Activated CD8-positive, alpha-beta memory T cell treated with anti-CD3 and anti-CD28 coated beads, Interleukin-2, amount 50 U/mL, for 4 hours (primary cell): Measurements from ENCODE around the gene PCDHB4.
A peak's percentile ranks its signal among the peaks of the same experiment; 100 is the strongest.
"Not testable (repeated sequence)": the region's sequence is repeated elsewhere in the genome, so short reads cannot be mapped to it uniquely, and the experiment has no call there.

Experiments used
- DNase-seq: peaks from one replicate; pipeline ENCODE4 v3.0.0-alpha.2; 2020

The PCDHB4 gene

DNA sequence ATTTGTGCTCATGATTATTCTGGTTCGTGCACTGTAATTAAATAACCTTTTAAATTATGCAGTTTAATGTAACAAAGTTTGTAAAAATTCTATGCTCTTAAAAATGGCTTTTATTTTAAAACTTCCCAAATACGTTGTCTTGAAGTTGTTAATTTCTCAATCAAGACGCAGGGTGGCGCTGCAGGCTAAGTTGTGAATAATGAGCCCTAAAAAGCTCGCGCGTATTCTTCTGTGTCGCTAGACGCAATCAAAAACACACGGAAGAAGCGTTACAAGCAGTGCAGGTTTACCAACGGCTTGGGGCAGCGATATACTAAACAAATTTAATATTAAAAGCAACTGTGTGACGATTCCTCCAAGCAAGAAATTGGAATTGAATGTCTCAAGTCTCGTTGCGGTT lies at the start of gene PCDHB4:
PCDHB4 (plus strand) TSS at position 256 of the 400 bp plus-strand sequence. CDS start 181 bp downstream, outside the sequence.
- DNase-seq, result no peak

DNA sequence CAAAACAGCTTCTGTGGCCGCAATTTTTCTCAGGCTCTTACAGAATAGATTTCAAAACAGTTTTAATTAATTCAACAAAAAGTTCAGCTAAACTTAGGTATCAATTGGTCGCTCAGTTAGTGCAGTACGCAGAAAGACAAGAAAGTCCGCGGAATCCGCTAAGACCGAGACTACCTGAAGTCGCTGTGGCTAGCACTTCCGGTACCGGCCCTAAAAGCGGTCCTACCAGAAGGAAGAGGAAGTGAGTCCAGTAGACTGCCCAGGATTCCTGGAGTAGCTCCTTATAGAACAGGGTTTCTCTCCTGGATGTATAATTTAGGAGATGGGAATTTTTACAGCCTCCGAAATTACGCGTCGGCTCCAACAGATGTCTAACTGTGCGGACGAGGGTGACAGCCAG lies 43.8 kb upstream of the PCDHB4 start:
- no peak for DNase-seq

DNA sequence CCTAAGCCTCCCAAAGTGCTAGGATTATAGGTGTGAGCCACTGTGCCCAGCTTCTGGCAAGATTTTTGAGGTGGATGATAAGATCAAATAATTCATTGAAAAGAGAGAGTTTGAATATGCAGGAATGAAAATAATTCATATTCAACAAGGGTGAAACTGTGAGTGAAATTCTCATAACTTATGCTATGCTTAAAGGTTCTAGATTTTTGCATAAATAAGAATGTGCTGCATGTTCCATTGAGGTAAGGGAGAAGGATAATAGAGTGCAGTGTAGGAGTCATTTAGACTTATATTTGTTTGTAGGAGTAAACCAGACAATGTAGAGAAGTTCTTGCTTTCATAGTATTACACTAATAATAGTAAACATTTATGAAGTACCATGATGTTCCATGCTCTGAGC lies 39.4 kb upstream of the PCDHB4 start:
- no peak for DNase-seq

DNA sequence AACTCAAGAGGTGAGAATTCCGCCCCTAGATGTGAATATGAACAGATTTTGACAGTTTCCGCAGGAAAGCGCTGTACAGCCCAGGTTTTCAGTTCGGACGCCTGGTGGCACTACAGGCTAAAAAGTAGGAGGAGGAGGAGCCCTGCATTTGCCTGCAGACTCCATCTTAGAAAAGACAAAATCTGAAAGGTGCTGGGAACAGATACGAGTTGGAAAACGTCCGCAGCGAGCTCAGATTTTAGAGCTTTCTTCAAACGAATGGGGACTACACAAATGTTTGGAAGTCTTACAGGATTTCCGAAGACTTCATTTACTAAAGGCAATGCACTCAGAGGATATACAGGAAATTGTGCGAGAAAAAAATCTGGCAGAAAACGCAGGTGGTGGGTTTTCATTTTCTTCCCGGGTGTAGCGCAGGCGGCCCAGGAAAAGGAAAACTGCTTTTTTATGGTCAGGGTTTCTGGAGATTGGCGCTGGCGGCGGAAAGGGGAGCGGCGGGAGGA lies 37.1 kb upstream of the PCDHB4 start:
- DNase-seq, result peak; percentile 23

- no peak for DNase-seq
These were observed 26.9 kb upstream of the PCDHB4 start, which contains the start of gene PCDHB2 for GRCh38 chr5:141094481-141095262. TSS of gene PCDHB2 (plus strand) at chr5:141094615. CDS start at chr5:141094791, 176 bp downstream.

GRCh38 chr5:141095263-141095641 lies 26.4 kb upstream of the PCDHB4 start:
- no peak for DNase-seq

- not testable (repeated sequence) for DNase-seq
These were observed 25.4 kb upstream of the PCDHB4 start for GRCh38 chr5:141096181-141096580.

DNA sequence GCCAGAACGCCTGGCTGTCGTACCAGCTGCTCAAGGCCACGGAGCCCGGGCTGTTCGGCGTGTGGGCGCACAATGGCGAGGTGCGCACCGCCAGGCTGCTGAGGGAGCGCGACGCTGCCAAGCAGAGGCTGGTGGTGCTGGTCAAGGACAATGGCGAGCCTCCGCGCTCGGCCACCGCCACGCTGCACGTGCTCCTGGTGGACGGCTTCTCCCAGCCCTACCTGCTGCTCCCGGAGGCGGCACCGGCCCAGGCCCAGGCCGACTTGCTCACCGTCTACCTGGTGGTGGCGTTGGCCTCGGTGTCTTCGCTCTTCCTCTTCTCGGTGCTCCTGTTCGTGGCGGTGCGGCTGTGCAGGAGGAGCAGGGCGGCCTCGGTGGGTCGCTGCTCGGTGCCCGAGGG lies 25.0 kb upstream of the PCDHB4 start:
- DNase-seq, result not testable (repeated sequence)

DNA sequence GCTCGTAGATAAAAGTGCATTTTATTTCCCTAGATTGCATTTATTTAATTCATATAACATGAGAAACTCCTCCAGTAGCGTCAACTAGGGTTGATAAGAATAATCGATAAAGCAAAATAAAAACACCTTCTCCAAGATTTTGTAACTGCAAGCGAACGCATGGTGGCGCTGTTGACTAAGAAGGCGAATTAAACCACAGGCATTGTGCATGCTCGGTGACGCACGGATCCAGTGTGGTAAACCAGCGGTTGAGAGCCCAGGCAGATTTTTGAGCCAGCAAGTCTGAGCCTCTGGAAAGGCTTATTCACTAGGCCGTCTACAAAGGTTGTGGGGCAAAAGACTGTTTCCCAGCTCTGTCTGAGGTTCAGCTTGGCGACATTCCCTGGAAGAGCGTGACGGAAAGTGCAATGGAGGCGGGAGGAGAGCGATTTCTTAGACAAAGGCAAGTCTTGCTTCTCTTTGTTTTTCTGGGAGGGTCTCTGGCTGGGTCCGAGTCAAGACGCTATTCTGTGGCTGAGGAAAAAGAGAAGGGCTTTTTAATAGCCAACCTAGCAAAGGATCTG lies 21.3 kb upstream of the PCDHB4 start, which contains the start of gene PCDHB3:
PCDHB3 (plus strand) TSS at position 231 of the 563 bp plus-strand sequence; CDS start at position 408, 177 bp downstream.
- no peak for DNase-seq

DNA sequence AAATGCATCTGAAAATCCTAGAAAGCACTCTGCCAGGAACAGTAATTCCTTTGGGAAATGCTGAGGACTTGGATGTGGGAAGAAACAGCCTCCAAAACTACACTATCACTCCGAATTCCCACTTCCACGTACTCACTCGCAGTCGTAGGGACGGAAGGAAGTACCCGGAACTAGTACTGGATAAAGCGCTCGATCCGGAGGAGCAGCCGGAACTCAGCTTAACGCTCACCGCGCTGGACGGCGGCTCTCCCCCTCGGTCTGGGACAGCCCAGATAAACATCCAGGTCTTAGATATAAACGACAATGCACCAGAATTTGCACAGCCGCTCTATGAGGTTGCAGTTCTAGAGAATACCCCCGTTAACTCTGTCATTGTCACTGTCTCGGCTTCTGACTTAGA lies 20.6 kb upstream of the PCDHB4 start:
- no peak for DNase-seq

DNA sequence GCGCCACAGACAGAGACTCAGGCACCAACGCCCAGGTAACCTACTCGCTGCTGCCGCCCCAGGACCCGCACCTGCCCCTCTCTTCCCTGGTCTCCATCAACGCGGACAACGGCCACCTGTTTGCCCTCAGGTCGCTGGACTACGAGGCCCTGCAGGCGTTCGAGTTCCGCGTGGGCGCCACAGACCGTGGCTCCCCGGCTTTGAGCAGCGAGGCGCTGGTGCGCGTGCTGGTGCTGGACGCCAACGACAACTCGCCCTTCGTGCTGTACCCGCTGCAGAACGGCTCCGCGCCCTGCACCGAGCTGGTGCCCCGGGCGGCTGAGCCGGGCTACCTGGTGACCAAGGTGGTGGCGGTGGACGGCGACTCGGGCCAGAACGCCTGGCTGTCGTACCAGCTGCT lies 19.5 kb upstream of the PCDHB4 start:
- not testable (repeated sequence) for DNase-seq

DNA sequence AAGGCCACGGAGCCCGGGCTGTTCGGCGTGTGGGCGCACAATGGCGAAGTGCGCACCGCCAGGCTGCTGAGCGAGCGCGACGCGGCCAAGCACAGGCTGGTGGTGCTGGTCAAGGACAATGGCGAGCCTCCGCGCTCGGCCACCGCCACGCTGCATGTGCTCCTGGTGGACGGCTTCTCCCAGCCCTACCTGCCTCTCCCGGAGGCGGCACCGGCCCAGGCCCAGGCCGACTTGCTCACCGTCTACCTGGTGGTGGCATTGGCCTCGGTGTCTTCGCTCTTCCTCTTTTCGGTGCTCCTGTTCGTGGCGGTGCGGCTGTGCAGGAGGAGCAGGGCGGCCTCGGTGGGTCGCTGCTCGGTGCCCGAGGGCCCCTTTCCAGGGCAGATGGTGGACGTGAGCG lies 19.1 kb upstream of the PCDHB4 start:
- DNase-seq, result not testable (repeated sequence)

- no peak for DNase-seq
These were observed 16.3 kb upstream of the PCDHB4 start for GRCh38 chr5:141105350-141105749.

DNA sequence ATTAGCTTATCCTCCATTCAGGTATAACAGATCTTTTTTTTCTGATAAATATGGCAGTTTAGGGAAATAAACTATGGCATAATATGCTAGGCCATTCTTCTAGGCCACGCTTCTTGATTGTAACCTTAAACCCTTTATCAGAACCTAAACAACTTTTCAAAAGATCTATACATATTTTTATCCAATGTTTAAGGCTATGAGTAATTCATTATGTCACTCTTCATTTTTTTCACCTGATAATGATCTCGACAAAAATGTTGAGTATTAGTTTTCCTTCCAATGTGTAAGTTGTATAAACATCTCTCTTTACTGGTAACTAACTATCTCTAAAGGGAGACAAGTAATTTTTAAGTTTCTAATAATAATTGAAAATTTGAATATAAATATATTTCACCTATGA lies 2.4 kb upstream of the PCDHB4 start:
- DNase-seq, result no peak

GRCh38 chr5:141121985-141122384 lies 367 bp downstream of the PCDHB4 start:
- DNase-seq, result no peak

GRCh38 chr5:141123396-141124135 lies 1.9 kb downstream of the PCDHB4 start:
- not testable (repeated sequence) for DNase-seq

DNA sequence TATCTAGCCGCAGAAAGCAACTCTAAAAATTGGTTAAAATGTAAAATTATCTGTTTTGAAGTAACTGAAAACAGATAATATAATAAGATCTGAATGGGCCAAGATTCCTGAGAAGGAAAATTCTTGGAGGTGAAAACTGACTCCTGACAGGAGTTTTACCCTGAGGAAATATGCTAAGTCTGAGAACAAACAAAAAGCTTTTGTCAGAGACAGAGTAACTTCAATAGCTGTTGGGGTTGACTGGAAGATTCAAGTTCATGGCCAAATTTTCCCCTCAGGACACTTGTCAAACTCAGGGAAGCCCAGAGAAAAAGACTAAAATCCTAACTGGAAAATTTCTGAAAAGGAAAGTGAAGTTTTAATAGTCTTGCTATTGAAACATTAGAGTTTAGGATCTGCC lies 5.7 kb downstream of the PCDHB4 start:
- DNase-seq, result no peak

- no peak for DNase-seq
These were observed 13.6 kb downstream of the PCDHB4 start, which contains the start of gene PCDHB5 for GRCh38 chr5:141135030-141135717. TSS of gene PCDHB5 (plus strand) at chr5:141135206. CDS start at chr5:141135435, 229 bp downstream.

DNA sequence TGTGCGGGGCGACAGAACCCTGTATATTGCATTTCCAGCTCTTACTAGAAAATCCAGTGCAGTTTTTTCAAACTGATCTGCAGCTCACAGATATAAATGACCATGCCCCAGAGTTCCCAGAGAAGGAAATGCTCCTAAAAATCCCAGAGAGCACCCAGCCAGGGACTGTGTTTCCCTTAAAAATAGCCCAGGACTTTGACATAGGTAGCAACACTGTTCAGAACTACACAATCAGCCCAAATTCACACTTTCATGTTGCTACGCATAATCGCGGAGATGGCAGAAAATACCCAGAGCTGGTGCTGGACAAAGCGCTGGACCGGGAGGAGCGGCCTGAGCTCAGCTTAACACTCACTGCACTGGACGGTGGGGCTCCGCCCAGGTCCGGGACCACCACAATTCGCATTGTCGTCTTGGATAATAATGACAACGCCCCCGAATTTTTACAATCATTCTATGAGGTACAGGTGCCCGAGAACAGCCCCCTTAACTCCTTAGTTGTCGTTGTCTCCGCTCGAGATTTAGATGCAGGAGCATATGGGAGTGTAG lies 14.2 kb downstream of the PCDHB4 start:
- no peak for DNase-seq

DNA sequence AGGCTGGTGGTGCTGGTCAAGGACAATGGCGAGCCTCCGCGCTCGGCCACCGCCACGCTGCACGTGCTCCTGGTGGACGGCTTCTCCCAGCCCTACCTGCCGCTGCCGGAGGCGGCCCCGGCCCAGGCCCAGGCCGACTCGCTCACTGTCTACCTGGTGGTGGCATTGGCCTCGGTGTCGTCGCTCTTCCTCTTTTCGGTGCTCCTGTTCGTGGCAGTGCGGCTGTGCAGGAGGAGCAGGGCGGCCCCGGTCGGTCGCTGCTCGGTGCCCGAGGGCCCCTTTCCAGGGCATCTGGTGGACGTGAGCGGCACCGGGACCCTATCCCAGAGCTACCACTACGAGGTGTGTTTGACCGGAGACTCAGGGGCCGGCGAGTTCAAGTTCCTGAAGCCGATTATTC lies 15.7 kb downstream of the PCDHB4 start:
- DNase-seq, result not testable (repeated sequence)

- DNase-seq, result no peak
These were observed 28.2 kb downstream of the PCDHB4 start, which contains the start of gene PCDHB6 for GRCh38 chr5:141149812-141150211. TSS of gene PCDHB6 (plus strand) at chr5:141150057. CDS start at chr5:141150258, 201 bp downstream.
